Measurements from ENCODE around the gene THSD4.

Gene THSD4

GRCh38 chr15:71800190-71800589 is 684.9 kb downstream of the THSD4 start:
- no peak for DNase-seq
- ChIA-PET POLR2A (no interaction called here), CTCF (interaction anchor here (1.2 to 3.6 kb wide), 6 partner anchors 16 to 61 kb away, joined by 3 to 41 read pairs (median 9); no protein-coding TSS in a partner anchor)
- Histone ChIP-seq H3K36me3 (ENCODE audit: control insufficient read depth in 4 of 4, insufficient read depth in 4 of 4, low read length in 3 of 4) (no peaks in the 10 kb centered on the region), H3K4me3 (ENCODE audit: control insufficient read depth in 1 of 7, extremely low read depth in 1 of 7, insufficient read depth in 4 of 7, low read depth in 2 of 7, low read length in 6 of 7) (no peak overlapping the region), H3K27me3 (replicated peaks in 2 of 5; ENCODE audit: control insufficient read depth in 4 of 5, insufficient read depth in 5 of 5, low read length in 4 of 5) (no peaks in the 10 kb centered on the region), H3K9me3 (ENCODE audit: control extremely low read depth in 1 of 5, control insufficient read depth in 4 of 5, insufficient read depth in 2 of 5, low read depth in 1 of 5, low read length in 4 of 5) (no peaks in the 10 kb centered on the region), H3K27ac (ENCODE audit: insufficient read depth in 1 of 2, low read depth in 1 of 2, low read length in 2 of 2, poor library complexity in 1 of 2, severe bottlenecking in 2 of 2) (no peak overlapping the region), H3K4me1 (ENCODE audit: control extremely low read depth in 1 of 4, control insufficient read depth in 4 of 4, insufficient read depth in 4 of 4, low read length in 3 of 4) (peaks cover 0 to 4% (median 2%) of the 10 kb centered on the region in 4 experiments)
- WGBS (ENCODE audit: insufficient coverage) = 94% methylated on average over 3 of the region's 3 CpGs

DNA sequence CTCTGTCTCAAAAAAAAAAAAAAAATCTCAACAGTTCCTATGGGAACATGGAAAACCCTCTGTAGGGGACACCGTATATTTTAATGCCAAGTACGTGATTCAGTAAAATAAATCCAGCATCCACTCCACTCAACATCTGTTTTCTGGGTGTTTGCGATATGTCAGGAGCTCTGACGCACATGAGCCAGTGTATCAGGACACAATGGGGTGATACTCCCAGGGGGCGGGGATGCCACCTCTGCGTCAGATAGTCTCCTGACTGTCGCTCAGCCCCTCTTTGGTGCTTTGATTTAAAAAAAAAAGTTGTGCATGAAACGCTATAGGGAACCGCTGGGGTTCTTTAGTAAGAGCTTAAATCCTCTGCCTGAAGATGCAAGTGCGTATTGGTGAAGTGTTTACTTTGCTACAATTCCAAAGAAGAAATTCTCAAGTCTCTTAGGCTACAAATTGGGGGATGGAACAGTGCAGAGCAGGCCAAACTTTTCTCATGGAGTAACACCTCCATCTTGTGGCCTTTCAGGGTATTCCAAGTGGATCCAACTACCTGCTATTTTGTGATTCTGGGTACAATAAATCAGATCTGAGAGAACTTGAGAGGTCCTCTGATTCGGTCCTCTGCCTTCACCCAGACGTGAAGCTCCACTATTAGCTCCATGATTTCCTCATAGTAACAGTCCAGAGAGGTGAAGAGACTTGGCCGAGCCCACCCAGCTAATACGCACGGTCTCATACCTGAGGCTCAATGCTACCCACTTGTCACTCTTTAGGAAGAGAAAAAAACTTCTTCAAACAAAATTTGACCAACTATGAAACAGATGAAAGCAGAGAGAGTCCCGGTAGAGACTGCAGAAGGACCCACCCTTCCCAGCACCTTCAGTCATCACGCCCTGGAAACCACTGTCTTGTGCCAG is 685.8 kb downstream of the THSD4 start:
- 66% methylated on average over 14 of the region's 17 CpGs for WGBS (ENCODE audit: insufficient coverage)
- Histone ChIP-seq H3K4me3 (ENCODE audit: control insufficient read depth in 1 of 7, extremely low read depth in 1 of 7, insufficient read depth in 4 of 7, low read depth in 2 of 7, low read length in 6 of 7) (no peak overlapping the region), H3K4me1 (ENCODE audit: control extremely low read depth in 1 of 4, control insufficient read depth in 4 of 4, insufficient read depth in 4 of 4, low read length in 3 of 4) (peaks cover 0 to 4% (median 2%) of the 10 kb centered on the region in 4 experiments), H3K36me3 (ENCODE audit: control insufficient read depth in 4 of 4, insufficient read depth in 4 of 4, low read length in 3 of 4) (no peaks in the 10 kb centered on the region), H3K27ac (ENCODE audit: insufficient read depth in 1 of 2, low read depth in 1 of 2, low read length in 2 of 2, poor library complexity in 1 of 2, severe bottlenecking in 2 of 2) (no peak overlapping the region), H3K9me3 (ENCODE audit: control extremely low read depth in 1 of 5, control insufficient read depth in 4 of 5, insufficient read depth in 2 of 5, low read depth in 1 of 5, low read length in 4 of 5) (no peaks in the 10 kb centered on the region), H3K27me3 (replicated peaks in 2 of 5; ENCODE audit: control insufficient read depth in 4 of 5, insufficient read depth in 5 of 5, low read length in 4 of 5) (no peaks in the 10 kb centered on the region)
- ChIA-PET POLR2A (no interaction called here), CTCF (interaction anchor here (0.7 to 3.6 kb wide), 16 partner anchors 9 to 415 kb away, joined by 3 to 41 read pairs (median 5); no protein-coding TSS in a partner anchor)
- DNase-seq = peak; percentile 56 to 81 (median 73)

GRCh38 chr15:71801935-71802655 is 686.8 kb downstream of the THSD4 start:
- Histone ChIP-seq H3K27ac (ENCODE audit: insufficient read depth in 1 of 2, low read depth in 1 of 2, low read length in 2 of 2, poor library complexity in 1 of 2, severe bottlenecking in 2 of 2) (no peak overlapping the region), H3K4me1 (ENCODE audit: control extremely low read depth in 1 of 4, control insufficient read depth in 4 of 4, insufficient read depth in 4 of 4, low read length in 3 of 4) (peaks cover 0 to 7% (median 2%) of the 10 kb centered on the region in 4 experiments), H3K9me3 (ENCODE audit: control extremely low read depth in 1 of 5, control insufficient read depth in 4 of 5, insufficient read depth in 2 of 5, low read depth in 1 of 5, low read length in 4 of 5) (no peaks in the 10 kb centered on the region), H3K4me3 (ENCODE audit: control insufficient read depth in 1 of 7, extremely low read depth in 1 of 7, insufficient read depth in 4 of 7, low read depth in 2 of 7, low read length in 6 of 7) (no peak overlapping the region), H3K27me3 (replicated peaks in 2 of 5; ENCODE audit: control insufficient read depth in 4 of 5, insufficient read depth in 5 of 5, low read length in 4 of 5) (no peaks in the 10 kb centered on the region), H3K36me3 (ENCODE audit: control insufficient read depth in 4 of 4, insufficient read depth in 4 of 4, low read length in 3 of 4) (no peaks in the 10 kb centered on the region)
- CTCF ChIA-PET = interaction anchor here (0.6 to 3.6 kb wide), 21 partner anchors 10 to 416 kb away, joined by 3 to 41 read pairs (median 4); no protein-coding TSS in a partner anchor
- POLR2A ChIA-PET = no interaction called here
- WGBS (ENCODE audit: insufficient coverage) = 97% methylated on average over 24 of the region's 24 CpGs
- peak in 2 of 3 donors; percentile 14 to 19 for DNase-seq

- peak; percentile 29 to 70 (median 69) for DNase-seq
- H3K27ac ChIP-seq (ENCODE audit: insufficient read depth in 1 of 2, low read depth in 1 of 2, low read length in 2 of 2, poor library complexity in 1 of 2, severe bottlenecking in 2 of 2) = no peak overlapping the region
- H3K27me3 ChIP-seq (replicated peaks in 2 of 5; ENCODE audit: control insufficient read depth in 4 of 5, insufficient read depth in 5 of 5, low read length in 4 of 5) = no peaks in the 10 kb centered on the region
- ChIA-PET CTCF (interaction anchor here (0.6 to 3.6 kb wide), 13 partner anchors 10 to 417 kb away, joined by 3 to 41 read pairs (median 4); no protein-coding TSS in a partner anchor), POLR2A (no interaction called here)
- H3K4me1 ChIP-seq (ENCODE audit: control extremely low read depth in 1 of 4, control insufficient read depth in 4 of 4, insufficient read depth in 4 of 4, low read length in 3 of 4) = peaks cover 0 to 8% (median 2%) of the 10 kb centered on the region in 4 experiments
- 52% methylated on average over 10 of the region's 21 CpGs for WGBS (ENCODE audit: insufficient coverage)
- no peaks in the 10 kb centered on the region for H3K9me3 ChIP-seq (ENCODE audit: control extremely low read depth in 1 of 5, control insufficient read depth in 4 of 5, insufficient read depth in 2 of 5, low read depth in 1 of 5, low read length in 4 of 5)
- no peaks in the 10 kb centered on the region for H3K36me3 ChIP-seq (ENCODE audit: control insufficient read depth in 4 of 4, insufficient read depth in 4 of 4, low read length in 3 of 4)
- H3K4me3 ChIP-seq (ENCODE audit: control insufficient read depth in 1 of 7, extremely low read depth in 1 of 7, insufficient read depth in 4 of 7, low read depth in 2 of 7, low read length in 6 of 7) = no peak overlapping the region
Observed at GRCh38 chr15:71802770-71803169, 687.5 kb downstream of the THSD4 start.

GRCh38 chr15:71804226-71804625 is 689.0 kb downstream of the THSD4 start:
- ChIA-PET POLR2A (no interaction called here), CTCF (interaction anchor here (1.2 to 1.5 kb wide), 3 partner anchors 61 to 355 kb away, joined by 3 to 6 read pairs (median 4); no protein-coding TSS in a partner anchor)
- H3K4me3 ChIP-seq (ENCODE audit: control insufficient read depth in 1 of 7, extremely low read depth in 1 of 7, insufficient read depth in 4 of 7, low read depth in 2 of 7, low read length in 6 of 7) = no peak overlapping the region
- DNase-seq = peak in 1 of 3 donors; percentile 10
- no peaks in the 10 kb centered on the region for H3K9me3 ChIP-seq (ENCODE audit: control extremely low read depth in 1 of 5, control insufficient read depth in 4 of 5, insufficient read depth in 2 of 5, low read depth in 1 of 5, low read length in 4 of 5)
- peaks cover 0 to 8% (median 2%) of the 10 kb centered on the region in 4 experiments for H3K4me1 ChIP-seq (ENCODE audit: control extremely low read depth in 1 of 4, control insufficient read depth in 4 of 4, insufficient read depth in 4 of 4, low read length in 3 of 4)
- WGBS (ENCODE audit: insufficient coverage) = no CpG with 5 or more reads among the region's 5 CpGs
- H3K27me3 ChIP-seq (replicated peaks in 2 of 5; ENCODE audit: control insufficient read depth in 4 of 5, insufficient read depth in 5 of 5, low read length in 4 of 5) = no peaks in the 10 kb centered on the region
- H3K27ac ChIP-seq (ENCODE audit: insufficient read depth in 1 of 2, low read depth in 1 of 2, low read length in 2 of 2, poor library complexity in 1 of 2, severe bottlenecking in 2 of 2) = no peak overlapping the region
- H3K36me3 ChIP-seq (ENCODE audit: control insufficient read depth in 4 of 4, insufficient read depth in 4 of 4, low read length in 3 of 4) = no peaks in the 10 kb centered on the region

DNA sequence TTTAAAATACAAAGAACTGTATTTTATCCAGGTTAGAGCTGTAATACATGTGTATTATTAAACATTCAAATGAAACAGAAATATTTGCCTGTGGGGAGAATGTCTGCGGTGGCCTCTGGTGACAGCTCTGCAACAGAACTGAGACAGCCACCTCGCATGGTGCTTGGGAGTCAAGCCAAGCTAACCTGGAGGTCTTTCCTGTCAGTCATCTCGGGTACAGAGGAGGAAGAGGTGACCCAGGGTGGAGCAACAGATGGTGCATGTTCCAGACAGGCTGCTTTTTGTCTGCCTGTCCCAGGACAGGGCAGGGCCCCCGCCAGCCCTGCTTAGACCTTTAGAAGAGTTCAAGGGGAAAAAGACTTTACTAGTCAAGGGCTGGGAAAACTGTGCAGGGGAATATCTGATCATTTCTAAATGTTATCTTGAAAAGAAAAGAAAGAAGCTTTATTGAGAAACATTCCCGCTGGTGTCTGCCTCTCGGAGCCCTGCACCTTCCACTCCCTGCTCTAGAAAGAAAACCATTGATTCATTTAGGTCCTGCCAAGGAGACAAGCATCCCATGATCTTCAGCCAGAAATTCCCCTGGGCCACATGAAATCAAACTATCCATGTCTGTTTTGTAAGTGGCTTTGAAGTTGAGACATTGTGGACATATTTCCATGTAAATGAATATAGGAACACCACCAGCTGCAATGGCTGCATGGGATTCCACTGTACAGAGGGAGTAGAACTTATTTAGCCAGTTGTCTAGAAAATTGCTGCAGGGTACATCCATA is 689.6 kb downstream of the THSD4 start:
- H3K36me3 ChIP-seq (ENCODE audit: control insufficient read depth in 4 of 4, insufficient read depth in 4 of 4, low read length in 3 of 4) = no peaks in the 10 kb centered on the region

More for the DNA sequence above, 689.6 kb downstream of the THSD4 start:
- 65% methylated on average over 6 of the region's 6 CpGs for WGBS (ENCODE audit: insufficient coverage)
- H3K4me1 ChIP-seq (ENCODE audit: control extremely low read depth in 1 of 4, control insufficient read depth in 4 of 4, insufficient read depth in 4 of 4, low read length in 3 of 4) = peaks cover 0 to 8% (median 2%) of the 10 kb centered on the region in 4 experiments
- no peaks in the 10 kb centered on the region for H3K9me3 ChIP-seq (ENCODE audit: control extremely low read depth in 1 of 5, control insufficient read depth in 4 of 5, insufficient read depth in 2 of 5, low read depth in 1 of 5, low read length in 4 of 5)
- H3K27ac ChIP-seq (ENCODE audit: insufficient read depth in 1 of 2, low read depth in 1 of 2, low read length in 2 of 2, poor library complexity in 1 of 2, severe bottlenecking in 2 of 2) = no peak overlapping the region
- POLR2A ChIA-PET = no interaction called here
- DNase-seq = peak in 2 of 3 donors; percentile 18 to 32
- H3K27me3 ChIP-seq (replicated peaks in 2 of 5; ENCODE audit: control insufficient read depth in 4 of 5, insufficient read depth in 5 of 5, low read length in 4 of 5) = no peaks in the 10 kb centered on the region
- CTCF ChIA-PET = interaction anchor here (1.1 to 1.5 kb wide), 3 partner anchors 61 to 349 kb away, joined by 3 to 6 read pairs (median 4); no protein-coding TSS in a partner anchor
- no peak overlapping the region for H3K4me3 ChIP-seq (ENCODE audit: control insufficient read depth in 1 of 7, extremely low read depth in 1 of 7, insufficient read depth in 4 of 7, low read depth in 2 of 7, low read length in 6 of 7)
